GM12872 (cell line): ENCODE measurements around the gene NSUN7.

Experiments
- CTCF ChIP-seq: IDR thresholded peaks from 3 replicates; pipeline ENCODE4 v1.5.1; 2011; ENCODE audit warnings: low read depth, mild to moderate bottlenecking, low read length, moderate library complexity; ENCODE audit not compliant: insufficient read depth

Gene NSUN7

GRCh38 chr4:40763228-40763716 lies 13.5 kb downstream of the NSUN7 start:
- TF ChIP-seq CTCF, result no peak

- TF ChIP-seq CTCF, result no peak
Measured at GRCh38 chr4:40769266-40769665, 19.5 kb downstream of the NSUN7 start.

GRCh38 chr4:40778090-40778489 lies 28.3 kb downstream of the NSUN7 start:
- no peak for TF ChIP-seq CTCF

- TF ChIP-seq CTCF, result no peak
Measured at GRCh38 chr4:40782876-40783275, 33.1 kb downstream of the NSUN7 start.

- no peak for TF ChIP-seq CTCF
Measured at GRCh38 chr4:40785727-40786126, 36.0 kb downstream of the NSUN7 start.

- TF ChIP-seq CTCF, result no peak
Measured at GRCh38 chr4:40788331-40788730, 38.6 kb downstream of the NSUN7 start.

GRCh38 chr4:40789031-40789430 lies 39.3 kb downstream of the NSUN7 start:
- TF ChIP-seq CTCF, result no peak

- no peak for TF ChIP-seq CTCF
Measured at GRCh38 chr4:40789771-40790170, 40.0 kb downstream of the NSUN7 start.
